K562 (cell line): ENCODE results near the gene EVI2B. TPM values are rescaled to one million over a fixed set of nuclear protein-coding genes. Genes with fewer than 3 reads are reported as not detected.
A peak's percentile ranks its signal among the peaks of the same experiment; 100 is the strongest.

Source experiments
- ATAC-seq: fragments of 200-7000 bp; cut with Tn5 transposase; 3 replicates; pipeline ENCODE4 v1.9.1; 2020; ENCODE audit warnings: moderate library complexity
- BruUV-seq: library from RNA; stranded (reverse); fragments of 400-500 nt; replicated peaks from 2 replicates; lab custom pipeline; 2021; lab: Mats Ljungman, UMichigan
- CTCF ChIA-PET: fragments of 300-600 bp; formaldehyde crosslinking; extraction: SDS; loops from one replicate; lab custom pipeline; 2021; ENCODE audit warnings: low intra/inter-chr PET ratio; lab: Yijun Ruan, JAX
- POLR2A ChIA-PET: fragments of 300-600, 350-650 bp; sonication (Branson Sonifier 250); formaldehyde crosslinking; extraction: SDS; loops from one replicate; lab custom pipeline; 2021; ENCODE audit warnings: antibody characterized with exemption, inconsistent platforms; lab: Yijun Ruan, JAX
- DNase-seq, 4 experiments: peaks; one replicate each; pipeline versions ENCODE4 v3.0.0 to v3.0.0-alpha.2; 2011 to 2018; ENCODE audit warnings: low spot score in 3 of 4, mixed read lengths in 3 of 4; ENCODE audit errors: extremely low read depth in 1 of 4
- FAIRE-seq: peaks from 2 replicates; lab custom pipeline; 2011; peaks lifted over from hg19 to GRCh38; lab: Jason Lieb, UNC
- H2AFZ ChIP-seq: 2 replicates; pipeline ENCODE4 v1.6.0; 2011; ENCODE audit warnings: low read depth, low read length, control low read depth, inconsistent platforms
- H3K27ac ChIP-seq: fragments of 200-600 bp; 3 replicates; pipeline ENCODE4 v1.8.0; 2011; ENCODE audit warnings: low read depth, mild to moderate bottlenecking, control low read depth, inconsistent platforms, low read length, moderate library complexity, mixed read lengths; ENCODE audit errors: extremely low read depth
- H3K27me3 ChIP-seq, 2 experiments: fragments of 300-600 bp in 1 of 2; 2 replicates in 1 of 2; 3 replicates in 1 of 2; pipeline versions ENCODE4 v1.6.0 to v1.8.0; 2011; ENCODE audit warnings: inconsistent platforms in 2 of 2, low read length in 2 of 2, mild to moderate bottlenecking in 1 of 2, mixed read lengths in 1 of 2, moderate library complexity in 1 of 2; ENCODE audit not compliant: control insufficient read depth in 2 of 2, insufficient read depth in 2 of 2
- H3K36me3 ChIP-seq: fragments of 300-600 bp; 3 replicates; pipeline ENCODE4 v1.8.0; 2011; ENCODE audit warnings: mild to moderate bottlenecking, low read length, inconsistent platforms; ENCODE audit not compliant: control insufficient read depth, insufficient read depth
- H3K4me1 ChIP-seq, 2 experiments: fragments of 200-600 bp in 1 of 2; replicated peaks in 1 of 2; 2 replicates in 1 of 2; 3 replicates in 1 of 2; pipeline versions ENCODE4 v1.5.1 to v1.8.0; 2011; ENCODE audit warnings: inconsistent platforms in 2 of 2, low read length in 2 of 2, mild to moderate bottlenecking in 1 of 2, mixed read lengths in 1 of 2, moderate library complexity in 1 of 2; ENCODE audit not compliant: control insufficient read depth in 2 of 2, insufficient read depth in 2 of 2
- H3K4me2 ChIP-seq: 2 replicates; pipeline ENCODE4 v1.6.1; 2011; ENCODE audit warnings: low read length, control low read depth, inconsistent platforms, mixed read lengths; ENCODE audit not compliant: insufficient read depth
- H3K4me3 ChIP-seq: fragments of 200-600 bp; sonication (generic), shearing (Covaris generic); 2 replicates; pipeline ENCODE4 v1.5.1; 2016; ENCODE audit warnings: control low read depth, inconsistent platforms
- H3K79me2 ChIP-seq: fragments of 200-600 bp; 3 replicates; pipeline ENCODE4 v1.8.0; 2011; ENCODE audit warnings: low read length, inconsistent platforms; ENCODE audit not compliant: control insufficient read depth, insufficient read depth
- H3K9ac ChIP-seq, 2 experiments: 2 replicates each; pipeline versions ENCODE4 v1.6.0 to v1.6.1; 2011; ENCODE audit warnings: low read depth in 2 of 2, low read length in 2 of 2, control low read depth in 1 of 2, inconsistent platforms in 1 of 2, mild to moderate bottlenecking in 1 of 2, mixed read lengths in 1 of 2; ENCODE audit not compliant: insufficient read depth in 1 of 2
- H3K9me1 ChIP-seq: one replicate; pipeline ENCODE4 v1.6.0; 2011; ENCODE audit warnings: inconsistent platforms, mild to moderate bottlenecking, low read length, moderate library complexity; ENCODE audit not compliant: control insufficient read depth, insufficient read depth
- H3K9me3 ChIP-seq: replicated peaks from 2 replicates; pipeline ENCODE4 v1.5.1; 2011; ENCODE audit warnings: low read depth, low read length, inconsistent platforms; ENCODE audit not compliant: control insufficient read depth, insufficient read depth
- H4K20me1 ChIP-seq: replicated peaks from 2 replicates; pipeline ENCODE4 v1.6.1; 2011; ENCODE audit warnings: low read length, inconsistent platforms, mixed read lengths; ENCODE audit not compliant: control insufficient read depth, insufficient read depth
- CEBPG ChIP-seq, 3 experiments: fragments of 200-800 bp in 1 of 3; sonication (Bioruptor generic) in 1 of 3; sonication (generic) in 1 of 3; formaldehyde crosslinking in 1 of 3; IDR thresholded peaks in 2 of 3; conservative IDR thresholded peaks in 1 of 3; 2 replicates each; pipeline versions ENCODE4 v1.6.1 to v1.8.0; 2016 to 2022; ENCODE audit warnings: missing compliant biosample characterization in 2 of 3, missing genetic modification characterization in 2 of 3, mild to moderate bottlenecking in 1 of 3, missing genetic modification reagents in 1 of 3
- ELF1 ChIP-seq: fragments of 200-800 bp; sonication (Bioruptor generic); IDR thresholded peaks from 2 replicates; pipeline ENCODE4 v1.6.1; 2016; ENCODE audit warnings: missing genetic modification characterization, missing compliant biosample characterization
- ESRRB ChIP-seq: fragments of 250-450 bp; sonication (Bioruptor Pico); IDR thresholded peaks from 2 replicates; pipeline ENCODE4 v1.5.0; 2020; ENCODE audit warnings: mild to moderate bottlenecking, moderate library complexity, borderline replicate concordance
- HNRNPK ChIP-seq: fragments of 200-400 bp; formaldehyde crosslinking; IDR thresholded peaks from one replicate; pipeline ENCODE4 v1.6.1; 2018; ENCODE audit warnings: mild to moderate bottlenecking, low read depth, low read length; ENCODE audit not compliant: poor library complexity, severe bottlenecking
- IFI16 ChIP-seq: fragments of 250-450 bp; sonication (Bioruptor Pico); IDR thresholded peaks from 2 replicates; pipeline ENCODE4 v2.1.2; 2022; ENCODE audit warnings: mild to moderate bottlenecking, inconsistent platforms
- PHF20 ChIP-seq: fragments of 450-650 bp; IDR thresholded peaks from 2 replicates; pipeline ENCODE4 v1.6.1; 2018; ENCODE audit not compliant: partially characterized antibody
- RCOR1 ChIP-seq, 2 experiments: IDR thresholded peaks; 2 replicates each; pipeline ENCODE4 v1.6.1; 2012; ENCODE audit warnings: low read depth in 2 of 2, low read length in 2 of 2, borderline replicate concordance in 1 of 2, improper control_type of control experiment in 1 of 2
- RUNX1 ChIP-seq: sonication (generic); IDR thresholded peaks from 2 replicates; pipeline ENCODE4 v1.6.1; 2016; ENCODE audit warnings: antibody characterized with exemption, low read depth
- TEAD2 ChIP-seq: fragments of 450-650 bp; IDR thresholded peaks from 2 replicates; pipeline ENCODE4 v1.6.1; 2016; ENCODE audit warnings: missing genetic modification characterization, control low read depth, missing compliant biosample characterization
- ZNF143 ChIP-seq: sonication (generic); formaldehyde crosslinking; IDR thresholded peaks from 2 replicates; pipeline ENCODE4 v1.9.0; 2022; ENCODE audit warnings: mild to moderate bottlenecking, missing genetic modification reagents
- ZNF785 ChIP-seq: fragments of 250-450 bp; sonication (Bioruptor Pico); IDR thresholded peaks from 2 replicates; pipeline ENCODE4 v1.4.0; 2020; ENCODE audit warnings: mild to moderate bottlenecking
- ZNF830 ChIP-seq: fragments of 250-450 bp; sonication (Bioruptor Pico); IDR thresholded peaks from 2 replicates; pipeline ENCODE4 v1.5.0; 2021; ENCODE audit warnings: mild to moderate bottlenecking
- WGBS: fragments of 100-300 bp; shearing (Covaris generic); methylation state at CpG from one replicate; pipeline ENCODE4 v1.1.6; 2016; ENCODE audit warnings: low coverage, mixed read lengths; ENCODE audit not compliant: insufficient coverage; ENCODE audit errors: missing lambda C conversion rate; 5-methylcytosine and 5-hydroxymethylcytosine counted together
- in situ Hi-C: fragments of 300-500 bp; cut with MboI; formaldehyde crosslinking; loops from 4 replicates; pipeline ENCODE4 v1.15.0; 2018; ENCODE audit warnings: inconsistent platforms, mixed read lengths
- intact Hi-C: fragments of 100-400 bp; cut with micrococcal nuclease; formaldehyde crosslinking; loops from 2 replicates; pipeline ENCODE4 v1.14.2; 2022
- polyA plus RNA-seq, 8 experiments: library from polyadenylated mRNA; depleted of rRNA in 4 of 8; stranded (reverse) in 5 of 8; unstranded in 3 of 8; fragments of >200 nt; fragmentation: Nextera tagmentation in 2 of 8; fragmentation: Illumina TruSeq in 1 of 8; extraction: Ambion mirVana in 2 of 8; extraction: Trizol in 1 of 8; gene quantifications; 2 replicates each; pipeline versions ENCODE4 v1.2.1 to v1.2.3, GENCODE V29; 2011 to 2014; ENCODE audit warnings: inconsistent platforms in 1 of 8, missing spikeins in 1 of 8
- total RNA-seq, 7 experiments: library from RNA; depleted of rRNA in 6 of 7; stranded (reverse); fragments of >200 nt in 6 of 7; fragmentation: Illumina TruSeq in 2 of 7; extraction: Trizol in 2 of 7; gene quantifications; 2 replicates each; pipeline versions ENCODE4 v1.2.1 to v1.2.3, GENCODE V29; 2011 to 2021; ENCODE audit warnings: low replicate concordance in 1 of 7
- TF ChIP-seq, protein P1 (sequence below), 3 experiments: fragments of 200-800 bp in 1 of 3; fragments of 250-450 bp in 1 of 3; fragments of 450-650 bp in 1 of 3; sonication (Bioruptor Pico) in 1 of 3; sonication (Bioruptor generic) in 1 of 3; formaldehyde crosslinking in 1 of 3; IDR thresholded peaks; 2 replicates each; pipeline versions ENCODE4 v1.6.1 to v1.8.0; 2016 to 2022; ENCODE audit warnings: mild to moderate bottlenecking in 2 of 3, missing genetic modification characterization in 2 of 3, missing compliant biosample characterization in 1 of 3, moderate library complexity in 1 of 3

EVI2B gene
- total and polyA plus RNA-seq, 9 of the 15 experiments (the other 6 are each of a cell fraction or from before 2014, with no cell fraction given) = 0.54 to 8.0 (median 2.5) TPM

- BruUV-seq = no TSS peak
- H3K27ac ChIP-seq = peak overlapping the region; percentile 3; the same call in 1 of the 3 replicates
- H3K36me3 ChIP-seq = no peaks in the 10 kb centered on the region; the same call in 2 of the 3 replicates
- no peak overlapping the region for H3K9ac ChIP-seq
- no peak overlapping the region for H3K4me3 ChIP-seq
- intact Hi-C loops (no loop called here), in situ Hi-C loops (no loop called here)
- TF ChIP-seq RCOR1 (IDR thresholded peaks at IDR 0.05; ENCODE audit: borderline replicate concordance in 1 of 2, low read depth in 2 of 2, low read length in 2 of 2) (no peak), CEBPG (CRISPR knock-in tag; IDR thresholded peaks at IDR 0.05) (no peak), CEBPG (tag; conservative IDR thresholded peaks at IDR 0.05 in 1 of 2, IDR thresholded peaks at IDR 0.05 in 1 of 2) (no peak), TEAD2 (tag) (no peak), ZNF143 (no peak), ZNF785 (CRISPR knock-in tag) (no peak), IFI16 (CRISPR knock-in tag) (no peak), PHF20 (no peak), HNRNPK (no peak), RUNX1 (no peak), ELF1 (no peak), ZNF830 (CRISPR knock-in tag) (no peak), ESRRB (CRISPR knock-in tag) (no peak)
- TF ChIP-seq, protein P1, sequence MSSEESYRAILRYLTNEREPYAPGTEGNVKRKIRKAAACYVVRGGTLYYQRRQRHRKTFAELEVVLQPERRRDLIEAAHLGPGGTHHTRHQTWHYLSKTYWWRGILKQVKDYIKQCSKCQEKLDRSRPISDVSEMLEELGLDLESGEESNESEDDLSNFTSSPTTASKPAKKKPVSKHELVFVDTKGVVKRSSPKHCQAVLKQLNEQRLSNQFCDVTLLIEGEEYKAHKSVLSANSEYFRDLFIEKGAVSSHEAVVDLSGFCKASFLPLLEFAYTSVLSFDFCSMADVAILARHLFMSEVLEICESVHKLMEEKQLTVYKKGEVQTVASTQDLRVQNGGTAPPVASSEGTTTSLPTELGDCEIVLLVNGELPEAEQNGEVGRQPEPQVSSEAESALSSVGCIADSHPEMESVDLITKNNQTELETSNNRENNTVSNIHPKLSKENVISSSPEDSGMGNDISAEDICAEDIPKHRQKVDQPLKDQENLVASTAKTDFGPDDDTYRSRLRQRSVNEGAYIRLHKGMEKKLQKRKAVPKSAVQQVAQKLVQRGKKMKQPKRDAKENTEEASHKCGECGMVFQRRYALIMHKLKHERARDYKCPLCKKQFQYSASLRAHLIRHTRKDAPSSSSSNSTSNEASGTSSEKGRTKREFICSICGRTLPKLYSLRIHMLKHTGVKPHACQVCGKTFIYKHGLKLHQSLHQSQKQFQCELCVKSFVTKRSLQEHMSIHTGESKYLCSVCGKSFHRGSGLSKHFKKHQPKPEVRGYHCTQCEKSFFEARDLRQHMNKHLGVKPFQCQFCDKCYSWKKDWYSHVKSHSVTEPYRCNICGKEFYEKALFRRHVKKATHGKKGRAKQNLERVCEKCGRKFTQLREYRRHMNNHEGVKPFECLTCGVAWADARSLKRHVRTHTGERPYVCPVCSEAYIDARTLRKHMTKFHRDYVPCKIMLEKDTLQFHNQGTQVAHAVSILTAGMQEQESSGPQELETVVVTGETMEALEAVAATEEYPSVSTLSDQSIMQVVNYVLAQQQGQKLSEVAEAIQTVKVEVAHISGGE (CRISPR knock-in tag; IDR thresholded peaks at IDR 0.05) = no peak
- peaks cover 0 to 14% of the 10 kb centered on the region in 2 experiments; a peak in 3 of 5 replicates for H3K4me1 ChIP-seq
- 57% methylated on average over 5 of the region's 5 CpGs for WGBS
- POLR2A ChIA-PET = interaction anchor here (1.4 to 1.8 kb wide), 2 partner anchors 9 to 13 kb away, joined by 3 to 4 read pairs; no protein-coding TSS in a partner anchor
- no peak overlapping the region for H2AFZ ChIP-seq
- CTCF ChIA-PET = no interaction called here
- H3K4me2 ChIP-seq = no peak overlapping the region
- no peaks in the 10 kb centered on the region for H3K27me3 ChIP-seq
- no peaks in the 10 kb centered on the region for H3K9me3 ChIP-seq
- DNase-seq (no peak), ATAC-seq (no peak), FAIRE-seq (no peak)
- H4K20me1 ChIP-seq = no peaks in the 10 kb centered on the region
- no peaks in the 10 kb centered on the region for H3K79me2 ChIP-seq
- H3K9me1 ChIP-seq = no peaks in the 10 kb centered on the region
Measured at GRCh38 chr17:31318851-31319661, 5.2 kb upstream of the EVI2B start.
